ENCODE data around the gene CEBPE.
"Not testable (repeated sequence)": the region's sequence is repeated elsewhere in the genome, so short reads cannot be mapped to it uniquely, and the experiment has no call there.

Gene CEBPE

DNA sequence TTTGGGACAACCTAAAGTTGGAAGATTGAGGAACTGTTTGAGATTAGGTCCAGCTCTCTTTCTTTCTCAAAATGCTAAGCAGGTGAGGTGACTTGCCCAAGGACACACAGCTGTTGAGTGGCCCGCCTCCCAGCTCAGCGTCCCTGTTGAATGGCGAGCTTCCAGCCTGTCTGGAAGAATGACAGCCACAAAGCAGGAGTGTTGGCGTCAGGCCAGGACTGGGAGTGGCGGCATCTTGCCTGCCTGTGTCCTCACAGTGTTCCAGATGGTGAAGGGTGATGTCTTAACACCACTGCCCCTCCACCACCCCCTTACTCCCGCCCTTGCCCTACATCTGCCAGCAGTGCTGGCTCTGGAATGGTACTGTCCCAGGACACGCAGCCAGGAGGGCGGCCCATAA is 4.4 kb upstream of the CEBPE start:
- no peak for DNase-seq (ENCODE audit: insufficient read length, low spot score)
- no peak for FAIRE-seq

DNA sequence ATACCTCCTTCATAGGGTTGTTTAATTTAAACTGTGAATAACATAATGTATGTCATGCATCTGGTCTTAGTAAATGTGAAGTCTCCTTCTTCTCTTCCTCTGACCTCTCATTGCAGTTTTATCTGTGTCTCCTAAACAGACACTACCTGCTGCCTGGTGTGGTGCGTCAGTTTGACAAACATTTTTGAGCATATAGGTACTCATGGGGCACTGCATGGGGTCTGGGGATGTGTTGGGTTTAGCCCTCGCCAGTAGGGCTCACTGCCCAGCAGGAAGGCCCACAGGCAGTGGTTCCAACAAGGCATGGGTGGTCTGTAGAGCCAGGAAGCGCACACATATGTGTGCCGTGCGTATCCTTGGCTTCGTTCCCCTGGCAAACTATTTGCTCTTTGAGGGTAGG is 3.0 kb upstream of the CEBPE start:
- FAIRE-seq (no peak), DNase-seq (ENCODE audit: insufficient read length, low spot score) (no peak)

DNA sequence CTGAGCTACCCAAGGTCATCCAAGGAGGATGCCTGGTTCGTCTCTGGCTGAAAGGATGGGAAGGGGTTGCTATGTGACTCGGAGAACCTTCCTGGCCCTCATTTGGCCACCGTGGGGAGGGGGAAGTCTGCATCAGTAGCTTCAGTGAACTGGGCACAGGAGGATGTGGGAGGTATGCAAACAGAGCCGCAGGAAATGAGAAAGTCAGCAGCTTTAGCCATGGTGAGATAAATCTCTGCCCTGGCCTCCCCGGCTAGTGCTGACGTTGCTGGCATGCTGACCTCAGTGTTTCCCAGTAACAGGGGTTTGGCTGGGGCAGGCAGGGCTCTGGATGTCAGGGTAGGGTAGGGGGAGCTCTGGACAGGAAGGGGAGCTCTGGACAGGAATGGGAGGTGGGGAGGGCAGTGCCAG is 2.3 kb upstream of the CEBPE start:
- peak; percentile 32 for DNase-seq (ENCODE audit: insufficient read length, low spot score)
- no peak for FAIRE-seq

DNA sequence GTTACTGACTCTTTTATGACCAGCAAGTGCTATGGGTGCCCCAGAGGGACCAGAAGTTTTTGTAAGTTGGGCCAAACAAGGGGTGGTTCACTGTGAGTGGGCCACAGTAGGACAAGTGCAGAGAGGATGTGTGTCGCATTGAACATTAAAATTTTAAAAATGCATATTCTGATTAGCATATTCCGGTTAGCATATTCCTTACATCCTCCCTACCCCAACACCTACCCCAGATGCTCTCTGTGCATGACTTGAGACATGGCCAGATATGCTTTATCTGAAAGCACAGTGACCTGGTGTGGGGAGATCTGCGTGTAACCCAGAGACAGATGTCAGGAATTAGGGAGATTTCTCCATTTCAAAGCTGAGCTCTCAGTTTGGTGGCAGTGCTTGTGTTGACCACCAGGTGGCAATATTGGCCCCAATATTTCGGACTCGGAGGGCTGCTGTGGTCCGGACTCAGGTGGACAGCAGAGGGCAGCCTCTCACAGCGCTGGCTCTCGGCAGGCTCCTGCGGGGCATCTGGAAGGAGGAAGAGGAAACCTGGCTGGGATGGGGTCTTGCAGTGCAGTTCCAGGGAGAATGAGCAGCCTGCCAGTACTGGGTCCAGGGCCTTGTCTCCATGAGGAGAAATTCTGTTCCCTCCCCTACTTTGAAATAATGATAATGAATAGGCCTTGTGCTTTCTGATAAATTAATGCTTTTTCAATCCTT is 1.6 kb upstream of the CEBPE start:
- DNase-seq (ENCODE audit: insufficient read length, low spot score) (peak; percentile 90), FAIRE-seq (peak; percentile 92)

DNA sequence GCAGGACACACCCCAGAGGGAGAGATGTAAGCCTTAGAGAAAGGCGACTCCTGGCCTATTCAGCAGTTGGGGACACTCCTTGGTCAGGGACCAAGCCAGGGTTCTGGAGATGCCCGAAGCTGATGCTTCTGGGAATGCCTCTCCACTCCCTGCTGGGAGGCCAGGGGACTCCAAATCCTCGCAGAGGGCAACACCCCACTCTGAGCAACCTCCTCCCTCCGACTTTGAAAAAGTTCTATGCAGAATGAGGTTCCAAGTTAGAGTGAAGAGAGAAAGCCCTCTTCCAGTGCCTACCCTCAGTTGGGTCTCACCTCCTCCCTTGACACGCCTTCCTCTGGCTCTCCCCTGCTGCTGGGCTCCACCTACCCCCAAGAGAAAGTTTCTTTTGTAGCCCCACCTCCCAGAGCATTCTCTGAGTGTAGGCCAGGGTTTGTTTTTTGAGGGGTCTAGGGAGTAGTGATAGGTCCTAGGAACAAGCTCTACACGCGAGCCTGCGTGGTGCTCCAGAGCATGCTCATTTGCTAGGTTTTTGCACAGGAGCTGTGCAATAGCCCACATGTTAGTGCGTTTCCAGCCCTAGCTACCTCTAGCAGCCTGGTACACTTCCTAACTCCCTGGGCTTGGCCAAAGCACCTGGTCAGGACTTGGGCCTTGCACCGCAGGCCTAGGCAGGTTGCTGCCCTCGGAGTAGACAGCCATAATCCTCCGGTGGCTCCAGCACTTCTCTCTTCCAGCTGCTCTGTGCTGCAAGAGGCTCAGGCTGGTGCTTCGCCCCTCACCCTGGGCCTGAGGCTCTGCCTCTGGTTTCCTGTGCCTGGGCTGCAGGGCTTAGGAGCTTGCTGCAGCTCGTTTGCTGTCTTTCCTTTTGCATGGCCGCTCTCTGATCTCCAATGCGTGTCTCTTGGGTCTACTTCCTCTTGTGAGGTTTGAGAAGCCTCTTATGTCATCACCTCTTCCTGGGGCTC is 590 bp upstream of the CEBPE start:
- no peak for FAIRE-seq
- no peak for DNase-seq (ENCODE audit: insufficient read length, low spot score)

DNA sequence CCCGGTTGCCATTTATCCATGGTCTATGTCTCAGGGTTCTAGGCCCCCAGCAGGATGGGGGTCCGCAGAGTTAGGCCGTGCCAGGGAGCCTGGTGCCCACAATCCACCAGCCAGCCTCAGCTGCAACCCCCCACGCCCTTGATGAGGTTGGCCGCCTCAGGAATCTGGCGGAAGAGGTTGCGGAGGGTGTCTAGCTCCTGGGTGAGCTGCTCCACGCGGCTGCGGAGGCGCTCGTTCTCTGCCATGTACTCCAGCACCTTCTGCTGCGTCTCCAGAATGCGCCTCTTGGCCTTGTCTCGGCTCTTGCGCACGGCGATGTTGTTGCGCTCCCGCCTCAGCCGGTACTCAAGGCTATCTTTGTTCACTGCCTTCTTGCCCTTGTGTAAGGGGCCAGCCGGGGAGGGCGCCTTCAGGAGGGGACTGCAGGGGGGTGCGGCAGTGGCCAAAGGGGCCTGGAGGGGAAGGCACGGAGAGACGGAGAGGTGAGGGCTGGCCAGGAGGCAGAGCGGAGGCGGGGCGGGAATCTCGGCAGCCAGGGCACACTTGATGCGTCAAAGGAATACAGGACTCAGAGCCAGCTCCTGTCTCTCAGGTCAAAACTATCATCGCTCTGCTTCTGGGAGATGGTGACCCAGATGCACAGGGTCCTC is 1.6 kb downstream of the CEBPE start:
- DNase-seq (ENCODE audit: insufficient read length, low spot score) (no peak), FAIRE-seq (no peak)

DNA sequence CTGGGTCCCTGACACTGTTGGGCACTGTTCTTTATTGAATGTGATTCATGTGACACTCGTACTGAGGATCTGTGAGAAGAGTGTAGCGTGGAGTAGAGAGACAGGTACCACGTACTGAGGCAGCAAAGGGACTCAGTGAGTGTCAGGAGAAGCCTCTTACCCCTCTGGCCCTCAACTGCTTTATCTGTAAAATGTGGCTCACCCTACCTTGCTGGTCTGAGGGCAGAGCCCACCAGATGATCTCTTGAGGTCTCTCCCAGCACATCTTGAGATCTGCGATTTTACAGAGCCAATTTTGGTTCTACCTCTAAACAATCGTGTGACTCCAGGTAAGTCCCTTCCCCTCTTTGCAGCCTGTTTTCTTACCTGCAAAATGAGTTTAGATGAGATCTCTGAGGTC is 3.1 kb downstream of the CEBPE start:
- DNase-seq (ENCODE audit: insufficient read length, low spot score) (no peak), FAIRE-seq (no peak)

DNA sequence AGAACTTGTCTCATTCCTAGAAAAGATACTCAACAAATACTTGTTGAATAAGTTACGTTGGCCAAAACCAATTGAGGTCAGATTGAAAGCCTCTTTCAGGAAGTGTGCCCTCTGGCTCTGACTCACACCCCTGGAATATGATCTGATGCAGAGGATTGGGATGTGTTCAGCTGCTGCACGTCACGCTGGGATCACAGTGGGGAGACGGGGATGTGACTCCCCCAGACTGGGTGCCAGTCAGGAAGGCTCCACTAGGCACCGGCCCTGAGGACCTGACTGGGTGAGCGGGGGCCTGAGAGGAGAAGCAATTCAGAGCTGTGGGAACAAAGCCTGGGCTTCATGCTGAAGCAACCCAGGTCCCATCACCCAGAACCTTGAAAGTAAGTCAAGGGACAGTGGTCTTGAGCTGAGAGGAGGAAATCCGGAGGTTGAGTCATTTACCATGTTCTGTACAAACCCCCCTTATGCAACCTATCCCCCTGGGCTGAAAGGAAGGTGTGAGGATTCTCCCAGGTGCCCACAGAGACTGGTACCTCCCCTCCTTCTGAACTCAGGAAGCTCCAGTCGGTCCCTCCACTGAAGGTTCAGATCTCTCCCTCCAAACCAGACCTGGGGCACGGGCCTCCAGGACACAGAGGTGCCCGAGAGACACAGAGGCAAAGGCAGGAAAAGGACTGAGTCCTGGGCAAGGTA is 3.9 kb downstream of the CEBPE start:
- no peak for FAIRE-seq
- DNase-seq (ENCODE audit: insufficient read length, low spot score), result no peak

DNA sequence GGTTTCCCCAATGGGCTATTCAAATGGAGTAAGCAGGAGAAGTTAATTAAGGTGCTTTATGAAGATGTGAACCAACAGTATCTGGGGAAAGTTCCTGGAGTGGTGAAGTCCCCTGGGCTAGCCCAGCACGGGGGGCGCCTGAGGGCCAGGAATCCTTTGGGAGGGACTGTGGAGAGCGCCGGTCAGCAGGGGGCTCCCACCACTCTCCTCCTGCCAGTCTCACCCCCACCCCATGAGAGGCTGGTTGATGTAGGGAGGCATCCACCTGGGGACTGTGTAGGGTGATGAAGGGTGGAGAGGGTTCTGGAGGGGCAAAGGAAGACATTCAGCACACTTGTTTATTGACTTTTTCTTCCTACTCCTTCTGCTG is 4.4 kb downstream of the CEBPE start:
- FAIRE-seq (no peak), DNase-seq (ENCODE audit: insufficient read length, low spot score) (no peak)

DNA sequence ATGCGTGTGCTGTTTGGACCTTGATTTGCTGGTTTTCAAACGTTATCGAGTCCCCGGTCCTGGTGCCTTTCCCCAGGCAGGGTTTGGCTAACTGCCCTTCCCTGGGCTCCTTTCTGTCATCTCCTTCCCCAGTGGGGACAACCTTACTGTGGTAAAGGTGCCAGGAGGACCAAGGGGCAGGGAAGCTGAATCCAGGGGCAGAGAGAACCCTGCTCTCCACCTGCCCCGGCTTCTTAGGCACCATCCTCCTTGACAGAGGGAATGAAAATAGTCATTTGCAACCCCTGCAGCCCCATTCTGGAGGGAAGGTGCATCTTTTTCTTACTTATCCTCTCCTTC is 5.0 kb downstream of the CEBPE start:
- FAIRE-seq (no peak), DNase-seq (ENCODE audit: insufficient read length, low spot score) (no peak)

DNA sequence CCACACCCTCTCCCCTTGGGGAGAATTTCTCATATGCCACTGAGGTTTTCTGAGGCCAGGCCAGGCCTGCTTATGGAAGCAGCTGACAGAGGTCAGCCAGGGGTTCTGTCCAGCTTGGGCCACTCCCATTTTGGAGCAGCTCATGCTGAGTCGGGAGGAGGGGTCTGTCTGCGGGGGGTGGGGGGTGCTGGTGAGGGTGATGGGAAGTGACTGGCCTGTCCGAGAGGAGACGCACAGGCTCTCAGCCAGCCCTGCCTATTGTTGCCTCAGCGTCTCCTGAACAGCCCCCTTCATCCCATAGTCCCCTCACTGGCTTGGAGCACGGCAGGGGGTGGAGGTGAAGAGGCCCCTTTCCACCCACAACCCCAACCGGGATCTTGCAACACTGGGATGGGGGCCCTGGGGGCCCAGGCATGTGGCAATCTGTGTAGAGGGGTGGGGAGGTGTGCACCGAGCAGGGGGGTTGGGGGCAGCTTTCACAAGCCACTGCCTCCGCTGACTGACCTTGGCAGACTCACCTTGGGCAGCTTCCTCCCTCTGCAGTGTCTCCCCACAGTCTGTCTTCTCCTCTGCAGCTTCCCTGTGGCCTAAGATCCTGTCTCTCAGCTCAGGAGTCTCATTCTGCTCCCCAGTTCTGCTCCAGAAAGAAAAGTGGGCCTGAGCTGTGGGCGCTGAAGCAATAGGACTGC is 5.5 kb downstream of the CEBPE start:
- FAIRE-seq (no peak), DNase-seq (ENCODE audit: insufficient read length, low spot score) (no peak)

DNA sequence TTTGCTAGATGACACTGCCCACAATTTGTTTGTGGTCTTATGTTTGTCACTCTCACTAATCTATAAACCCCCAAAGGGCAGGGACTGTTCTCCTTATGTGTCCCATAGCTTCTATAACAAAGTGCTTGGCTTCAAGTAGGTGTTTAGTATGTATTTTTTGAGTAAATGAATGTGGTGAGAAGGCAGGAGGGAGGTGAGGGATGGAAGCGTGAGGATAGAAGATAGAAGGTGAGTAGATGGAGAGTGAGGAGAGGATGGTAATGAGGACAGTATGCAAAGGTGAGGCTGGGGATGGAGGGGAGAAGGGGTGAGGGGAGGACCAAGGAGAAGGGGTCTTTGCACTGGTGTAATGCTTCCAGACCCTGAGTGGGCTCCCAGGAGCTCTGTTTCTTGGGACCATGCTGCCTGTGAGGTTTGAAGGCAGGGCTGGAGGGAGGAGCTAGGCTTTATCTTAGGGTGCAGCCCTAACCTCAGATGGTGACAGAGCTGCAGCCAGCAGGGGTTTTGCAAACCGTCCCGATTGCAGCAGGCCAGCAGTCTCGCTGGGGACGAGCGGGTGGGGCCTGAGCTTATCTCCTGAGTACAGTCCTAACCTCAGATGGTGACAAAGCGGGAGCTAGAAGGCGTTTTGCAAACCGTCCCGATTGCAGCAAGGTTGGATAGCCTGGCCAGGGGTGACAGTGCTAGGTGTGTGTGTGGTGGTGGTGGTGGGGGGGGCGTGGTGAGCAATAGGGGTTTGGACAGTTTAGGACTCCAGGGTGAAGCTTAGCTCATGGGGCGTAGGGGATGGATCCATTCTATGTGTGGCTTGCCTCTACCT is 6.5 kb downstream of the CEBPE start:
- DNase-seq (ENCODE audit: insufficient read length, low spot score) (no peak), FAIRE-seq (no peak)

DNA sequence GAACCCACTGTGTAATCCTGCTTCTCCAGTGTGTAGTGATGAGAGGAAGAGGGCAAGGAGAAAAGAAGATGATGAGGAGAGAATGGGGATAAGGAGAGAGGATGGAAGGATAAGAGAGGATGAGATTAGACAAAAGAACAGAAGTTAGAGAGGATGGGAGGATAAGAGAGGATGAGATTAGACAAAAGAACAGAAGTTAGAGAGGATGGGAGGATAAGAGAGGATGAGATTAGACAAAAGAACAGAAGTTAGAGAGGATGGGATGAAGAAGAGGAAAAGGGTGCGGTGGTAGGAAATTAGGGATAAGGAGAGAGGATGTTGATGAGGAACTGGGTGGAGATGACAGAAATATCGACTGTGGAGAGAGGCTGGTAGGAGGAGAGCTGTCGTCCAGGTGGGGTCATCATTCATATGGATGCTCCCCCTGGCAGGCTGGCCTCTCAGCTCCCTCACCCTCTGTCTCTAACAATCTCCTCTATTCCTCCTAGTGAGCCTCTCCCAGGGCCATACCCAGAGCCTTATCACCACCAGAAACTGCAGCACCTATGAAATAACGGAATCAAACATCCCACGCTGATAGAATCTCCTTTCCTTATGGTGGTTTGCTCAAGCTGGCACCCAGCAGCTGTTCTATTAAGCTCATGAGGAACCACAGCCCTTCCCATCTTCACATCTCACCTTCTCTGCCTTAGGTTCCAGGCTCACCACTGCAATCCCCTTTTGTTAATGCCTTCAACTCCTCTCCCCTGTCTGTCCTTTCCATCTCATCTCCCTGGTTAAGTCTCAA is 8.3 kb downstream of the CEBPE start:
- no peak for DNase-seq (ENCODE audit: insufficient read length, low spot score)
- FAIRE-seq, result no peak

DNA sequence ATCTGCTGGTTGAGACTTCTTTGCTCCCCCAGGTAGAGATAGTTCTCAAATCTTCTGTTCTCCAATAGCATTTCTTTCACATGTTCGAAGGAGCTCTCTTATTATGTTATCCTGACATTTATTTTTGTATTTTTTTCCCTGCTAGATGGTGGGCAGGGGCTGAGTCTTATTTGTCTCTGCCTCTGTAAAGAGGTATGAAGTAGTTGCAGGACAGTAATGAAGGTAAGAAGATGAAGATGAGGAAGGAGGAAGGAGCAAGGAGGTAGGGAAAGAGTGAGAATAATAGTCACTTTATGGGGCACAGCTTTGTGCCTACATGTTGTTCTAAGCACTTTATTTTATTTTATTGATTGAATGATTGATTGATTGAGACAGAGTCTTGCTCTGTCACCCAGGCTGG is 9.3 kb downstream of the CEBPE start:
- FAIRE-seq, result no peak

DNA sequence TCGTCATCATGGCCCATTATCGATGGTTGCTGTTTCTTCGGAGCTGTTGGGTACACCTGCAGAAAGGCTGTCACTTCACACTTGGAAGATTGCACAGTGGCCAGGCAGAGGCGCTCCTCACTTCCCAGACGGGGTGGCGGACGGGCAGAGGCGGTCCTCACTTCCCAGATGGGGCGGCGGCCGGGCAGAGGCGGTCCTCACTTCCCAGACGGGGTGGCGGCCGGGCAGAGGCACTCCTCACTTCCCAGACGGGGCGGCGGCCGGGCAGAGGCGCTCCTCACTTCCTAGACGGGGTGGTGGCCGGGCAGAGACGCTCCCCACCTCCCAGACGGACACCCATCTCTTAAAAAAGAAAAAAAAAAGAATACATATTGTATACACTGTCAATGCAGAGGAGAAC is 10.9 kb downstream of the CEBPE start:
- not testable (repeated sequence) for DNase-seq (ENCODE audit: insufficient read length, low spot score); FAIRE-seq

More for the DNA sequence above, 9.3 kb downstream of the CEBPE start:
- no peak for DNase-seq (ENCODE audit: insufficient read length, low spot score)

DNA sequence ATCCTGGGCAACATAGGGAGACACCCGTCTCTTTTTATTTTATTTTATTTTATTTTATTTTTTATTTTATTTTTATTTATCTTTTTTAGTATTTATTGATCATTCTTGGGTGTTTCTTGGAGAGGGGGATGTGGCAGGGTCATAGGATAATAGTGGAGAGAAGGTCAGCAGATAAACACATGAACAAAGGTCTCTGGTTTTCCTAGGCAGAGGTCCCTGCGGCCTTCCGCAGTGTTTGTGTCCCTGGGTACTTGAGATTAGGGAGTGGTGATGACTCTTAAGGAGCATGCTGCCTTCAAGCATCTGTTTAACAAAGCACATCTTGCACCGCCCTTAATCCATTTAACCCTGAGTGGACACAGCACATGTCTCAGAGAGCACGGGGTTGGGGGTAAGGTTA is 11.4 kb downstream of the CEBPE start:
- FAIRE-seq; DNase-seq (ENCODE audit: insufficient read length, low spot score): not testable (repeated sequence)

DNA sequence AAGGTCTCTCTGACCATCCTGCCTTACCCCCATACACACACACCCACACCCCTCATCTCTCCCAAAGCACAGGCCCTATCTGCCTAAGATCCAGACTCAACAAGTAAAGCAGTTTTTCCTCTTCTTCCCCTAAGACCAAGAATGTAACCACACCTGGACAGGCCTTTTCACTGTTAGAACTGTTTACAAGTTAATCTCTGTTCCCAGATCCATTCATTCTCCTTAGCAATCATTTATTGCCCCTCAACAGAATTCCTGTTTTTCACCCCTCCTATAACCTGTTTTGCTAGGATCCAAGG is 12.4 kb downstream of the CEBPE start:
- no peak for DNase-seq (ENCODE audit: insufficient read length, low spot score)
- no peak for FAIRE-seq

DNA sequence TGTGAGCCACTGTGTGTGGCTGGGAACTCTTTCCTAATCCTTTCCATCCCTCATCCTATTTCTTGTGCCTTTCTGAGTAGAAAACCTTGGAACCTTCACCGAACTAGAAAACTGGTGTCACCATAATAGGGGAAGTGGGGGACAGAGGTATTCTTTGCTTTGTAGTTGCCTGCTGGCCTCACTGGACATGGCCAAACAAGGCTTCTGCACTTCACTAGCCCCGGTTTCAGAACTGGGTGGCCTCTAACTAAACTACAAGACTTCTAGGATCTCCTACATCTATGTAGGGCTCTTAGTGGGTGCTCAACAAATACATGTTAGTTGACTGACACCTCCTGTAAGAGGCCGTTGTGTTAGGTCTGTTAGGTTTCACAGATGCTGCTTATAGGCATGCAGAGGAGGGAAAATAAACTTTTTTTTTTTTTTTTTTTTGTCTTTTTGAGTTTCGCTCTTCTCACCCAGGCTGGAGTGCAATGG is 13.7 kb downstream of the CEBPE start:
- no peak for DNase-seq (ENCODE audit: insufficient read length, low spot score)
- no peak for FAIRE-seq

Measured in GM19239 (cell line).